Skeletal muscle satellite cell (primary cell): ENCODE measurements around the gene PRSS48. TPM values are rescaled to one million over a fixed set of nuclear protein-coding genes. Genes with fewer than 3 reads are reported as not detected.
"Not testable (repeated sequence)": the region's sequence is repeated elsewhere in the genome, so short reads cannot be mapped to it uniquely, and the experiment has no call there.

Experiments
- H3K27me3 ChIP-seq: 2 replicates; pipeline ENCODE4 v1.7.0; 2013; ENCODE audit warnings: low read length; ENCODE audit not compliant: control insufficient read depth, insufficient read depth
- H3K36me3 ChIP-seq: 2 replicates; pipeline ENCODE4 v1.7.0; 2013; ENCODE audit warnings: mild to moderate bottlenecking, control low read depth, low read length; ENCODE audit not compliant: insufficient read depth
- H3K4me1 ChIP-seq: 2 replicates; pipeline ENCODE4 v1.7.0; 2013; ENCODE audit warnings: low read length; ENCODE audit not compliant: control insufficient read depth, insufficient read depth
- H3K4me2 ChIP-seq: 2 replicates; pipeline ENCODE4 v1.7.0; 2013; ENCODE audit warnings: mild to moderate bottlenecking, low read length
- H3K4me3 ChIP-seq: 2 replicates; pipeline ENCODE4 v1.7.0; 2013; ENCODE audit warnings: low read length
- H3K9ac ChIP-seq: 2 replicates; pipeline ENCODE4 v1.7.0; 2013; ENCODE audit warnings: mild to moderate bottlenecking, low read depth, low read length, moderate library complexity
- H3K9me3 ChIP-seq: replicated peaks from 2 replicates; pipeline ENCODE4 v1.7.0; 2013; ENCODE audit warnings: mild to moderate bottlenecking, control low read depth, low read length
- total RNA-seq: library from RNA; depleted of rRNA; stranded (reverse); fragments of >200 nt; gene quantifications from 2 replicates; pipeline ENCODE4 v1.2.3, GENCODE V29; 2012; rRNA removed

The PRSS48 gene, protein sequence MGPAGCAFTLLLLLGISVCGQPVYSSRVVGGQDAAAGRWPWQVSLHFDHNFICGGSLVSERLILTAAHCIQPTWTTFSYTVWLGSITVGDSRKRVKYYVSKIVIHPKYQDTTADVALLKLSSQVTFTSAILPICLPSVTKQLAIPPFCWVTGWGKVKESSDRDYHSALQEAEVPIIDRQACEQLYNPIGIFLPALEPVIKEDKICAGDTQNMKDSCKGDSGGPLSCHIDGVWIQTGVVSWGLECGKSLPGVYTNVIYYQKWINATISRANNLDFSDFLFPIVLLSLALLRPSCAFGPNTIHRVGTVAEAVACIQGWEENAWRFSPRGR
- total RNA-seq, result not detected in 2 replicates

DNA sequence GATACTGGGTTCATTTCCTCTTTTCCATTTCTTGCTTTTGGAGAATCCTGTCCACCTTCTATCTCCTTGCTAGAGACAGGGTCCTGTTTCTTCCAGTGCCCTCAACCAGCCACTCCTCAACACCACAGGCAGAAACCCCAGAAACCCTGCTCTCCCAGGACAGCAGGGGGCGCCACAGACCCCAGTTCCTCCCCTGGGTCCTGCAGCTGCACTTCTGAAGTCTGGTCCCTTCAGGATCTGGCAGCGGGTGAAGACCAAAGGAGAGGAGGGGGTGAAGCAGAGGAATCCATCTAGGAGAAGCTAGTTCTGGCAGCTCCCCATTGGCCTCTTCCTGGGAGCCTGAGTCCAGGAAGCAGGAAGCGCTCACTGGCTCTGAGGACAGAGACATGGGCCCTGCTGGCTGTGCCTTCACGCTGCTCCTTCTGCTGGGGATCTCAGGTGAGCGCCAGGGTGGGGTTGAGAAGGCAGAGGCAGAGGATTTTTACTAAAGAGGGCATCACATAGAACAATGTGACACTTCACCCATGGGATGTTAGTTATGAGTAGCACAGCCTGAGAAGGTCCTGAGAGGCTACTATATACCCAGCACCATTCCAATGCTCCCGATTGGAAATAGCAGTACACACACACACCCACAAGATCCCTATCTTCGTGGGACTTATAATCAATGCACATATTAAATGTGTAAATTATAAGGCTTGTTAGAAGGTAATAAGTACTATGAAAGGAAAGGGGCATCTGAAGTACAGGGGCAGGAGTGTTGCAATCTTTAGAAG, at the start of gene PRSS48:
Gene PRSS48 (plus strand): TSS at position 375 of the 776 bp plus-strand sequence. CDS start 12 bp downstream, at position 387.
- no peak within 1 kb of the TSS for H3K4me3 ChIP-seq
- no peaks in the 10 kb centered on the region for H3K9me3 ChIP-seq
- H3K4me1 ChIP-seq, result no peaks in the 10 kb centered on the region
- H3K36me3 ChIP-seq, result no peaks in the 10 kb centered on the region
- no peak within 1 kb of the TSS for H3K9ac ChIP-seq
- no peak within 1 kb of the TSS for H3K4me2 ChIP-seq
- H3K27me3 ChIP-seq, result no peaks in the 10 kb centered on the region

DNA sequence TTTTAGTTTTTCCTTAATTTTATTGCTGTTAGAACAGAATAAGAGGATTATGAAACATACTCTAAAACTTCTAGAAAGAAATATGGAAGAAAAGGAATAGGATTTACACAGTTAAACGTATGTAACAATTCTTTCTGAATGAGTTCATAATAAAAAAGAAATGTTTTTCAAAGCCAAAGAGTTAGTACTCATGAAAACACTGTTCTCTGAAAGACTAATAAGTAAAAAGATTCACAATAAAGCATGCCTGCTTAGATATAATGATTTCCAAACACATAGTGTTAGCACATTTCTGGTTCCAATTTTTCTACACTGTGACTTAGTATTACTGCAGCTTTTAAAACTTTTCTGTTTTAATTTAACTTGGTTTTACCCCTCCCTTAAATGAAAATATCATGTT, 49.8 kb upstream of the PRSS48 start:
- Histone ChIP-seq H3K27me3 (no peaks in the 10 kb centered on the region), H3K4me2 (peak overlapping the region; percentile 80), H3K9me3 (no peaks in the 10 kb centered on the region), H3K4me1 (peaks cover 24% of the 10 kb centered on the region), H3K4me3 (peak overlapping the region; percentile 67), H3K36me3 (no peaks in the 10 kb centered on the region), H3K9ac (peak overlapping the region; percentile 88)

DNA sequence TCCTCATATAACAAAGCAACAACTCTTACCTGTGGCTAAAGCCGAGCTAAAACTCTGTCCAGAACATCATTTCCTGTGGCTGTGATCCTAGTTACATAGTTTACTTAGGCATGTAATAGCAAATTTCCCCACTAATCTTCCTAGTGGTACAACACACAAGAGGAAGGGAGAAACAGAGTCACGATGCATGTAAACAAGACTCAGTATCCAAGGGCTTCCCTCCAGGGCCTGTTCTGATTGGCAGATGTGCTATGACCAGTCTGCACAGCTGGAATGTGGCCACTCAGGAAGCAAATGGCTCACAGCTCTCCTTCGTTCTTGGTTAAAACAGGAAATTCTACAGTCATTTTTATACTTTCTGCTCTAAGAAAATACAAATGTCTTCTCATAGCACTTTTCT, 49.2 kb upstream of the PRSS48 start:
- H3K9ac ChIP-seq, result peak overlapping the region; percentile 88
- H3K36me3 ChIP-seq, result no peaks in the 10 kb centered on the region
- peak overlapping the region; percentile 67 for H3K4me3 ChIP-seq

DNA sequence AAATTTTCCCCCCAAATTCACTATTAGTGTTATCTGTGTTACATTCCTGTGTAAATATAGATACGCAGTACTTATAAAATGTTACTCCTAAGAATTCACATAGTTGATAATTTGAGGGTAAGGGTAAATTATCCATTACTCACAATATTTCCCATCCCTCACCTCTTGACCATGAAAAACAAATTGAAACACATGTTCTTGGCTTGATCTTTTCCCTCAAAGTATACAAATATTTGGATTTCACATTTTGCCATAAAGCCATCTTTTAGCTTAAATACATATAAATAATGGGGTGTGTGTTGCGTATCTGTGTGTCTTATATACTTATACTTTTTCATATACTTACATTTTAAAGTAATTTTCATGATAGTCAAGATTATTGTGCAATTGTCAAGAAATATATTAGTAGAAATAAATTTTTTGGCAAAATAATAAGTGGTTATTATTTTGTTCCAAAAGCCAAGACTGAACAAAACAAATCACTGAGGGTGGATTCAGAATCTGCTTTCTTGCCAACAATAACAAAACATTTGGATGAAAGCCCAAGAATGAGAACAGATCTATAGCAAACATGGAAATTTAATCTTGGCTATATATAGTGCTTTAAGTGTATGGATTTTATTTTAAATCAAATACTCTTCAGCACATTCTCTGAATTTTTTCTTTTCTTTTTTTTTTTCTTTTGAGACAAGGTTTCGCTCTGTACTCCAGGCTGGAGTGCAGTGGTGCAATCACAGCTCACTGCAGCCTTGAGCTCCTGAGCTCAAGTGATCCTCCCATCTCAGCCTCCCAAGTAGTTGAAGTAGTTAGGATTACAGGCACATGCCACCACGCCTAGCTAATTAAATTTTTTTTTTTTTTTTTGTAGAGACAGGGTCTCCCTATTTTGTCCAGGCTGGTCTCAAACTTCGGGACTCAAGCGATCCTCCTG, 48.5 kb upstream of the PRSS48 start:
- Histone ChIP-seq H3K4me1 (peaks cover 24% of the 10 kb centered on the region), H3K4me2 (peak overlapping the region; percentile 80), H3K27me3 (no peaks in the 10 kb centered on the region), H3K36me3 (no peaks in the 10 kb centered on the region), H3K4me3 (peak overlapping the region; percentile 67), H3K9me3 (no peaks in the 10 kb centered on the region), H3K9ac (peak overlapping the region; percentile 88)

More for the DNA sequence above, 49.2 kb upstream of the PRSS48 start:
- Histone ChIP-seq H3K9me3 (no peaks in the 10 kb centered on the region), H3K4me2 (peak overlapping the region; percentile 80), H3K4me1 (peaks cover 24% of the 10 kb centered on the region), H3K27me3 (no peaks in the 10 kb centered on the region)

DNA sequence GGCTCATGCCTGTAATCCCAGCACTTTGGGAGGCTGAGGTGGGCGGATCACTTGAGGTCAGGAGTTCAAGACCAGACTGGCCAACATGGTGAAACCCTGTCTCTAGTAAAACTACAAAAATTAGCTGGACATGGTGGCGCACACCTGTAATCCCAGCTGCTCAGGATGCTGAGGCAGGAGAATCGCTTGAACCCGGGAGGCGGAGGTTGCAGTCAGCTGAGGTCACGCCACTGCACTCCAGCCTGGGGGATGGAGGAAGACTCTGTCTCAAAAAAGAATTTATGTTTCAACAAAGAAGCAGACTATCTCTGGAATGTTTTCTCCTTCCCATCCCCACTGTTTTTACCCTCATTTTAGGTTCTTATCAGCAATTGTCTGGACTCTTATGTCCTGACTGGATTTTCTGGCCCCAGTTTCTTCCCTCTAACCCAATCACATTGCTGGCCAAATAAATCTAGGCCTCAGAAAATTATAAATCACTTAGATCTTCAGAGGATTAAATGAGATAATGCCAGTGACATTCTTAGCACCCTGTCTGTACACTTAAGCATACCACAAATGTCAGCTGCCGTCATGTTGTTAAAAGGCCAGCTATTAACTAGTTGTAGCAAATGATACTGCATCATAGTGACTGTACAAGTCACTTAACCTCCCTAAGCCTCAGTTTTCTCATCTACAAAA, 44.9 kb upstream of the PRSS48 start:
- Histone ChIP-seq H3K4me2 (no peak overlapping the region), H3K4me1 (peaks cover 16% of the 10 kb centered on the region), H3K27me3 (no peaks in the 10 kb centered on the region), H3K9ac (no peak overlapping the region), H3K4me3 (no peak overlapping the region), H3K36me3 (no peaks in the 10 kb centered on the region), H3K9me3 (no peaks in the 10 kb centered on the region)

DNA sequence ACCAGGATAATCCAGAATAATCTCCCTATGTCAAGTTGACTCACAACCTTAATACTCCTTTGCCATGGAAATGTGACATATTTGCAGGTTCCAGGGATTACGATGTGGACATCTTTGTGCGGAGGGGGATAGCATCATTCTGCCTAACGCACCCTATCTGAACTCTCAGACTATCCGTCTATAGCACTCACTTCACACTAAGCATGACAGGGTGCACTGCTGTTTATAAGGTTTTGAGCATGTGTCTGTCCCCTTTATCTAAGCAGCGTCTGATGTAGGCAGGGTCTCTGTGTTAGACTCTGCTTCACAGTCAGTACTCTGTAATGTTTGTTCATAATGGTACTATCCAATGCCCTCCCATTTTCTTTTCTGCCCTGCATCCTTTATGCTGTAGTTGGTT, 43.4 kb upstream of the PRSS48 start:
- no peak overlapping the region for H3K4me3 ChIP-seq
- no peaks in the 10 kb centered on the region for H3K36me3 ChIP-seq
- no peak overlapping the region for H3K4me2 ChIP-seq
- H3K4me1 ChIP-seq, result peaks cover 3% of the 10 kb centered on the region
- H3K9me3 ChIP-seq, result no peaks in the 10 kb centered on the region
- no peak overlapping the region for H3K9ac ChIP-seq
- no peaks in the 10 kb centered on the region for H3K27me3 ChIP-seq

DNA sequence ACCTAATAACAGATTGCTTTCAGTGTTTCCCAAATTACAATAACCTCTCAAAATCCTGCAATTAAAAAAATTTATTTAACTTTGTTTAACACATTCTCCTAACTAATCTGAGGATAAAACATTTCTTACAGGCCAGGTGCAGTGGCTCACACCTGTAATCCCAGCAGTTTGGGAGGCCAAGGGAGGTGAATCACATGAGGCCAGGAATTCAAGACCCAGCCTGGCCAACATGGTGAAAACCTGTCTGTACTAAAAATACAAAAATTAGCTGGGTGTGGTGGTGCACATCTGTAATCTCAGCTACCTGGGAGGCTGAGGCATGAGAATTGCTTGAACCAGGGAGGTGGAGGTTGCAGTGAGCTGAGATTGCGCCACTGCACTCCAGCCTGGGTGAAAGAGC, 41.6 kb upstream of the PRSS48 start:
- H3K4me1 ChIP-seq, H3K27me3 ChIP-seq, H3K36me3 ChIP-seq, H3K9me3 ChIP-seq, H3K4me3 ChIP-seq, H3K4me2 ChIP-seq, H3K9ac ChIP-seq: not testable (repeated sequence)

DNA sequence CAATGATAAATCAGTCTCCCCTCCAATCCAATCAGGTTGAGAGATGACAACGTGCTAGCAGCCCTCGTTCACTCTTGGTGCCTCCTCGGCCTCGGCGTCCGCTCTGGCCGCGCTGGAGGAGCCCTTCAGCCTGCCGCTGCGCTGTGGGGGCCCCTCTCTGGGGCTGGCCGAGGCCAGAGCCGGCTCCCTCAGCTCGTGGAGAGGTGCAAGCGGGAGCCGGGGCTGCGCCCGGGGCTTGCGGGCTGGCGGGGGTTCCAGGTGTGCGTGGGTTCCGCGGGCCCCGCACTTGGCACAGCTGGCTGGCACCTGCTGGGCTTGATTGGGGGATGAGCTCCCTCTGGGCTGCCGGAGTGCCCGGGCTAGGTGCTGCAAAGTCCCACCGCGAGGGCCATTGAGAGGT, 40.9 kb upstream of the PRSS48 start:
- Histone ChIP-seq H3K9me3 (no peaks in the 10 kb centered on the region), H3K4me3 (no peak overlapping the region), H3K4me1 (no peaks in the 10 kb centered on the region), H3K36me3 (no peaks in the 10 kb centered on the region), H3K27me3 (no peaks in the 10 kb centered on the region), H3K4me2 (no peak overlapping the region), H3K9ac (no peak overlapping the region)

DNA sequence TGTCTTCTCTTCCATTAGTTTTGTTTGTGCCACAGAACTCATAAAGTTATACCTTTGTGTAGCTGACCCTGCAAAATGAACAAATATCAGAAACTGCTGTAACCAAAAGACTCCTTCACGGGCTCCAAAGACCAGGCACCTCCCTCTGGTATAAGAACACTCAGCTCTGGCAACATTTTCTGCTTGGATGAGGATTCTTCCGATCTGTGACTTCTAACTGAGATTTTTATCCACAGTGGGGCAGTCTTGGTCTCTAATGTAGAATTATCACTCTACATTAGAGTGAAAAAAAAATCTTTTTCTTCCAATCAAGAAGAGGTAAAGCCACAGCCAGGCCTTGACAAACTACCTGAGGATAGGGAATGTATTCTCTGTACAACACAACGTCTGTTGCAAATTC, 38.5 kb upstream of the PRSS48 start:
- Histone ChIP-seq H3K36me3 (no peaks in the 10 kb centered on the region), H3K4me1 (no peaks in the 10 kb centered on the region), H3K9ac (no peak overlapping the region), H3K4me3 (no peak overlapping the region), H3K4me2 (no peak overlapping the region), H3K27me3 (no peaks in the 10 kb centered on the region), H3K9me3 (no peaks in the 10 kb centered on the region)

DNA sequence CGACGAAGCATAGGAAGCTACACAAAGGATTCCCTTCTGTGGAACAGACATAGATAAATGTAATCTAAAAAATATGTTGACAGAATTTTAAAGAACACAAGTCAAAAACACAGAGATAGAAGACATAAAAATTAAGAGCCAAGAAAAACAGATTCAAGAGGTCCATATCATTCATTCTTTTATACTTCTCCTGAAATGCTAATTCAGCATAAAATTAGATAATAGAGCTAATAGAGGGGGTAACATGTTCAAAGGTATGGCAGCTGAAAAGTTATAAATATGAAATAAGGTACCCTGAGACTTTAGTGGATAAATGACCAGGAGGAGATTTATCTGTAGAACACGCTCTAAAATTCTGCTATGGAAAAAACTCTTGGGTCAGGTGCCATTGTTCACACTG, 37.4 kb upstream of the PRSS48 start:
- no peaks in the 10 kb centered on the region for H3K9me3 ChIP-seq
- H3K36me3 ChIP-seq, result no peaks in the 10 kb centered on the region
- no peaks in the 10 kb centered on the region for H3K4me1 ChIP-seq
- no peak overlapping the region for H3K4me2 ChIP-seq
- H3K27me3 ChIP-seq, result no peaks in the 10 kb centered on the region
- no peak overlapping the region for H3K4me3 ChIP-seq
- H3K9ac ChIP-seq, result no peak overlapping the region

DNA sequence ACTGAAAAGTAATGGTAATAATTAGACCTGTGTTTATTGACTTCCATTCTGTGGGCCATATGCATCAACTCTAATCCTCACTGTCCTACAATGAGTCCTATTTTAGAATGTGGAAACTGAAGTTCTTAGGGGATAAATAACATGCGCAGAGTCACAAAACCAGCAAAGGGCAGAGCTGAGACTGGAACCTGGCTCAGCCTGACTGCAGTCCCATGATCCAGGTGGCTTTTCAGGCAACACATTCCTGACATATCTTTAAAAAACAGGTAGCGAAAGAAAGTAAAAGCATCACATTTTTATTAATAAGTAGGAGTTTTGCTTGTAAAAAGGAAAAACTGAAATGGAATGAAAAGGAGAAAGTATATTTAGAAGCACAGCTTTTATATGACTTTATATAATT, 34.7 kb upstream of the PRSS48 start:
- H3K27me3 ChIP-seq, result no peaks in the 10 kb centered on the region
- H3K4me1 ChIP-seq, result no peaks in the 10 kb centered on the region
- no peak overlapping the region for H3K9ac ChIP-seq
- no peaks in the 10 kb centered on the region for H3K36me3 ChIP-seq
- H3K4me3 ChIP-seq, result no peak overlapping the region
- no peak overlapping the region for H3K4me2 ChIP-seq
- H3K9me3 ChIP-seq, result no peaks in the 10 kb centered on the region
